GM18517 (cell line): Measurements from ENCODE around the gene TNIP2.
"Not testable (repeated sequence)": the region's sequence is repeated elsewhere in the genome, so short reads cannot be mapped to it uniquely, and the experiment has no call there.

Source experiments
- ATAC-seq: cut with Tn5 transposase; IDR thresholded peaks from one replicate; pipeline ENCODE4 v1.9.1; 2021; ENCODE audit warnings: mild to moderate bottlenecking, moderate library complexity; ENCODE audit not compliant: unreplicated experiment

The TNIP2 gene

GRCh38 chr4:2771264-2771663 lies 15.1 kb upstream of the TNIP2 start:
- ATAC-seq: no peak

GRCh38 chr4:2768921-2769336 lies 12.8 kb upstream of the TNIP2 start:
- ATAC-seq: no peak

- ATAC-seq: no peak
Observed at GRCh38 chr4:2768124-2768523, 12.0 kb upstream of the TNIP2 start.

GRCh38 chr4:2767705-2768074 lies 11.6 kb upstream of the TNIP2 start:
- no peak for ATAC-seq

GRCh38 chr4:2767046-2767704 lies 11.0 kb upstream of the TNIP2 start:
- no peak for ATAC-seq

- ATAC-seq: no peak
Observed at GRCh38 chr4:2765832-2766526, 9.8 kb upstream of the TNIP2 start.

- ATAC-seq: no peak
Observed at GRCh38 chr4:2763511-2763967, 7.4 kb upstream of the TNIP2 start.

- ATAC-seq: not testable (repeated sequence)
Observed at GRCh38 chr4:2762486-2763370, 6.6 kb upstream of the TNIP2 start.

- no peak for ATAC-seq
Observed at GRCh38 chr4:2762048-2762447, 5.9 kb upstream of the TNIP2 start.

GRCh38 chr4:2761035-2761923 lies 5.1 kb upstream of the TNIP2 start:
- no peak for ATAC-seq

GRCh38 chr4:2757426-2757825 lies 1.3 kb upstream of the TNIP2 start:
- no peak for ATAC-seq

GRCh38 chr4:2756691-2757350 lies 685 bp upstream of the TNIP2 start:
- peak; percentile 8 for ATAC-seq

GRCh38 chr4:2754848-2755819 lies 1.0 kb downstream of the TNIP2 start:
- no peak for ATAC-seq

GRCh38 chr4:2753436-2753835 lies 2.7 kb downstream of the TNIP2 start:
- no peak for ATAC-seq

- no peak for ATAC-seq
Observed at GRCh38 chr4:2750719-2751605, 5.2 kb downstream of the TNIP2 start.

- ATAC-seq: no peak
Observed at GRCh38 chr4:2746891-2747695, 9.0 kb downstream of the TNIP2 start.
